Measurements from ENCODE around the gene POLD2.

The POLD2 gene

GRCh38 chr7:44114586-44115310 is 8.6 kb downstream of the POLD2 start:
- in situ Hi-C loops (cut with MboI; ENCODE audit: low sequenced_read_pairs), result no loop called here

- in situ Hi-C loops (cut with MboI; ENCODE audit: low sequenced_read_pairs), result no loop called here
Measured at GRCh38 chr7:44113764-44114354, 9.5 kb downstream of the POLD2 start.

GRCh38 chr7:44112997-44113763 is 10.2 kb downstream of the POLD2 start:
- in situ Hi-C loops (cut with MboI; ENCODE audit: low sequenced_read_pairs), result no loop called here

GRCh38 chr7:44112231-44112996 is 10.9 kb downstream of the POLD2 start:
- in situ Hi-C loops (cut with MboI; ENCODE audit: low sequenced_read_pairs), result no loop called here

GRCh38 chr7:44111761-44112160 is 11.6 kb downstream of the POLD2 start:
- in situ Hi-C loops (cut with MboI; ENCODE audit: low sequenced_read_pairs), result no loop called here

- in situ Hi-C loops (cut with MboI; ENCODE audit: low sequenced_read_pairs), result no loop called here
Measured at GRCh38 chr7:44110719-44111635, 12.4 kb downstream of the POLD2 start.

- in situ Hi-C loops (cut with MboI; ENCODE audit: low sequenced_read_pairs), result no loop called here
Measured at GRCh38 chr7:44109991-44110390, 13.4 kb downstream of the POLD2 start.

GRCh38 chr7:44108768-44109750 is 14.3 kb downstream of the POLD2 start:
- in situ Hi-C loops (cut with MboI; ENCODE audit: low sequenced_read_pairs), result no loop called here

GRCh38 chr7:44107961-44108767 is 15.2 kb downstream of the POLD2 start:
- in situ Hi-C loops (cut with MboI; ENCODE audit: low sequenced_read_pairs), result no loop called here

GRCh38 chr7:44107116-44107960 is 16.0 kb downstream of the POLD2 start:
- in situ Hi-C loops (cut with MboI; ENCODE audit: low sequenced_read_pairs), result no loop called here

GRCh38 chr7:44106311-44107065 is 16.9 kb downstream of the POLD2 start:
- in situ Hi-C loops (cut with MboI; ENCODE audit: low sequenced_read_pairs), result no loop called here

GRCh38 chr7:44105832-44106231 is 17.5 kb downstream of the POLD2 start:
- in situ Hi-C loops (cut with MboI; ENCODE audit: low sequenced_read_pairs), result no loop called here

- in situ Hi-C loops (cut with MboI; ENCODE audit: low sequenced_read_pairs), result no loop called here
Measured at GRCh38 chr7:44104860-44105771, 18.2 kb downstream of the POLD2 start.

- in situ Hi-C loops (cut with MboI; ENCODE audit: low sequenced_read_pairs), result no loop called here
Measured at GRCh38 chr7:44103923-44104859, 19.2 kb downstream of the POLD2 start, which contains the start of gene AEBP1. Gene AEBP1 (plus strand): TSS chr7:44104345. CDS start chr7:44104666, 321 bp downstream.
